IPS-18a (cell line): ENCODE data around the gene ACAP3.

Experiments
- H3K27ac ChIP-seq: one replicate; pipeline ENCODE4 v1.5.1; 2013; ENCODE audit warnings: low read length
- H3K27me3 ChIP-seq: one replicate; pipeline ENCODE4 v1.6.1; 2013; ENCODE audit warnings: mild to moderate bottlenecking, low read length; ENCODE audit not compliant: control insufficient read depth, insufficient read depth
- H3K36me3 ChIP-seq: one replicate; pipeline ENCODE4 v1.6.1; 2013; ENCODE audit warnings: low read depth, low read length; ENCODE audit not compliant: control insufficient read depth
- H3K4me1 ChIP-seq: one replicate; pipeline ENCODE4 v1.6.1; 2013; ENCODE audit warnings: low read depth, low read length; ENCODE audit not compliant: control insufficient read depth
- H3K4me3 ChIP-seq: one replicate; pipeline ENCODE4 v1.5.1; 2013; ENCODE audit warnings: low read length
- H3K9ac ChIP-seq: one replicate; pipeline ENCODE4 v1.6.1; 2013; ENCODE audit warnings: mild to moderate bottlenecking, low read length, moderate library complexity
- H3K9me3 ChIP-seq: one replicate; pipeline ENCODE4 v1.6.1; 2013; ENCODE audit warnings: low read depth, low read length; ENCODE audit not compliant: control insufficient read depth

Gene ACAP3

GRCh38 chr1:1332774-1333480 lies 25.2 kb upstream of the ACAP3 start:
- Histone ChIP-seq H3K9ac (no peak overlapping the region), H3K36me3 (no peaks in the 10 kb centered on the region), H3K9me3 (no peaks in the 10 kb centered on the region), H3K4me3 (no peak overlapping the region), H3K27me3 (no peaks in the 10 kb centered on the region), H3K4me1 (no peaks in the 10 kb centered on the region), H3K27ac (no peak overlapping the region)

GRCh38 chr1:1332031-1332755 lies 24.5 kb upstream of the ACAP3 start:
- no peaks in the 10 kb centered on the region for H3K36me3 ChIP-seq
- H3K27ac ChIP-seq: no peak overlapping the region
- H3K9ac ChIP-seq: no peak overlapping the region
- H3K4me3 ChIP-seq: no peak overlapping the region
- H3K27me3 ChIP-seq: no peaks in the 10 kb centered on the region
- H3K9me3 ChIP-seq: no peaks in the 10 kb centered on the region
- no peaks in the 10 kb centered on the region for H3K4me1 ChIP-seq

- no peak within 1 kb of the TSS for H3K9ac ChIP-seq
- no peak within 1 kb of the TSS for H3K4me3 ChIP-seq
- H3K36me3 ChIP-seq: no peaks in the 10 kb centered on the region
- H3K27ac ChIP-seq: no peak within 1 kb of the TSS
- H3K4me1 ChIP-seq: no peaks in the 10 kb centered on the region
- no peaks in the 10 kb centered on the region for H3K27me3 ChIP-seq
- H3K9me3 ChIP-seq: no peaks in the 10 kb centered on the region
Measured at GRCh38 chr1:1331068-1331965, 23.6 kb upstream of the ACAP3 start, which contains the start of gene TAS1R3. Gene TAS1R3 (plus strand): TSS chr1:1331280. CDS start chr1:1331346, 66 bp downstream.

DNA sequence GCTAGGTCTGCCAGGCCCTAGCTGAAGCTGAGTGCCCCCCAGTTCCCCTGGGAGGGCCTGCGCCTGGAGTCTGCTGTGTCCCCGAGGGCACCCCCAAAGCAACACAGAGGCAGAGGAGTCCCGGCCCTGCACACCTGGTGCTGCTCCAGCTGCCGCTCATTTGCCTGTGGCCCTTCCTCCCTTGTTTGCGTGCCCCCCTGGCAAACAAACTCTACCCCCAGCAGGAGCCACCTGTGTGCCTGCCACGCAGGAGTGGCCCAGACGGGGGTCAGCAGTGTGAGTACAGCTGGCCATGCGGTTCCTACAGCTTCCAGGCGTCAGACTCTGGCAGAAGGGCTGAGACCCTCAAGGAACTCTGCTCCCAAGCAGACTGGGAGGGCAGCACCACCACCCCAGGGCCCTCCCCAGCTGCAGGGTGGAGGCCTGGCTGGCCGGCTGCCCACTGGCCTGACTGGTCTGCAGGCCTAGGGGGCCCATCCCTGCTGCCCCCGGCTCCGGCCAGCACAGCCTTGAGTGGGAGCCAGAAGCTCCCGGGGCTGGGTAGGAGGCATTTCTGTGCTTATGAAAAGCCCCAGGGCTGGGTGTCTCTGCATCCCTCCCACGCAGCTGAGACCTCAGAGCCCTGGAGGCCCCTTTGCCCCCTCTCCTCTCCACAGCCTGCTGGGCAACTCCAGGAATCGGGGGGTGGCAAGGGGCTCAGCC lies 22.8 kb upstream of the ACAP3 start:
- H3K27me3 ChIP-seq: no peaks in the 10 kb centered on the region
- no peaks in the 10 kb centered on the region for H3K9me3 ChIP-seq
- H3K9ac ChIP-seq: no peak overlapping the region
- H3K27ac ChIP-seq: no peak overlapping the region
- H3K4me1 ChIP-seq: no peaks in the 10 kb centered on the region
- no peak overlapping the region for H3K4me3 ChIP-seq
- H3K36me3 ChIP-seq: no peaks in the 10 kb centered on the region

DNA sequence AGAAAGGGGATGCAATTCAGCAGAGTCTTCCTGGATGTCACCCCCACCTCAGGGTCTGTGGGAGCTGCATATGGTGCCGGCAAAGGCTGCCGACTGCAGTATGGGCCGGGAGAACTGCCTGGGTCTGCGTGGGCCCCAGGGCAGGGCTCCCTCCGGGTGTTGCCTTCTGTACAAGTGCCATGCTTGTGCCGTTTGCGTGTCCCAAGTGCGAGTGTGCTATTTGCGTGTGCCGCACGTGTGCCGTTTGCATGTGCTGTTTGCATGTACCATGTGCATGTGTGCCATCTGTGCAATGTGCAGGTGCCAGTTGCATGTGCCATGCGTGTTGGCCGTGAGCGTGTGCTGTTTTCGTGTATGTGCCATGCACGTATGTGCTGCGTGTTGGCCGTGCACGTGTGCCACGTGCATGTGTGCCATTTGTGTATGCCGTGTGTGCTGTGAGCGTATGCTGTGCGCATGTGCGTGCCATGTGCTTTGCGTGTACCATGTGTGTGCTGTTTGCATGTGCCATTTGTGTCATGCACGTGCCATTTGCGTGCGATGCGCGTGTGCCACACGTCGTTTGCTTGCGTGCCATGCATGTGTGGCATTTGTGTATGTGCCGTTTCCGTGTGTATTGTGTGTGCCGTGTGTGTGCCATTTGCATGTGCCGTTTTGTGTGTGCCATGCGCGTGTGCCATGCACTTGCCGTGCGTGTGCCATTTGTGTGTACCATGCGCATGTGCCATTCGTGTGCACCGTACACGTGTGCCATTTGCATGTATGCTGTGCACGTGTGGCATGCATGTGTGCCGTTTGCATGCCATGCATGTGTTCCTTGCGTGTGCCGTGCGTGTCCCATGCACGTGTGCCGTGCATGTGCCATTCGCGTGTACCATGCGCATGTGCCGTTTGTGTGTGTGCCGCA lies 21.8 kb upstream of the ACAP3 start:
- Histone ChIP-seq H3K9me3 (no peaks in the 10 kb centered on the region), H3K4me1 (no peaks in the 10 kb centered on the region), H3K4me3 (no peak overlapping the region), H3K36me3 (no peaks in the 10 kb centered on the region), H3K27ac (no peak overlapping the region), H3K9ac (no peak overlapping the region), H3K27me3 (no peaks in the 10 kb centered on the region)

- no peak overlapping the region for H3K9ac ChIP-seq
- H3K4me1 ChIP-seq: no peaks in the 10 kb centered on the region
- H3K27me3 ChIP-seq: no peaks in the 10 kb centered on the region
- H3K36me3 ChIP-seq: no peaks in the 10 kb centered on the region
- no peak overlapping the region for H3K4me3 ChIP-seq
- no peaks in the 10 kb centered on the region for H3K9me3 ChIP-seq
- H3K27ac ChIP-seq: no peak overlapping the region
Measured at GRCh38 chr1:1328254-1328653, 20.5 kb upstream of the ACAP3 start.

- Histone ChIP-seq H3K4me1 (no peaks in the 10 kb centered on the region), H3K9ac (no peak overlapping the region), H3K36me3 (no peaks in the 10 kb centered on the region), H3K27ac (no peak overlapping the region), H3K4me3 (no peak overlapping the region), H3K27me3 (no peaks in the 10 kb centered on the region), H3K9me3 (no peaks in the 10 kb centered on the region)
Measured at GRCh38 chr1:1327291-1327690, 19.6 kb upstream of the ACAP3 start.

DNA sequence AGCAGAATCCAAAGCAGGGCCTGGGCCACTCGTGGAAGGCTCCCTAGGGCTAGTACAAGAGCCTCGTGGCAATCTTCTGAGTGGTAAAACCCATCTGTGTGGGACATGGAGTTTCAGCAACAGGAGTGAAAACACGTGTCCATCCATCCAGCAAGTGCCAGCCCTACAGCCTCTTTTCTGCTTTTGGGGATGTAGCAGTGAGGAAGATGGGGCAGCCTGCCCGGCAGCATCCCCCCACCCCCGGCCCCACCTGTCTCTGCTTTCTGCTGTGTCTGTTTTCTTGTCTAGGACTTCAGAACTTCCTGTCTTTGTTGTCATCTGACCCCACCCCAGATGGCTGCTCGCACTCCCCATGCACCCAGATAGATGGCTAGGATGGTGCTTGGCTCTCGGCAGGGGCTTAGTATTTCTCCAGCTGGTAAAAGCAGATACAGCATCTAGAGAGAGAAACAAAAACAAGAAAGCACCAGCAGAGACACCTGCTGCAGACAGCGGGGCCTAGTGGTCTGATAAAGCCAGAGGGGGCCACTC lies 18.4 kb upstream of the ACAP3 start:
- no peak overlapping the region for H3K4me3 ChIP-seq
- H3K27me3 ChIP-seq: no peaks in the 10 kb centered on the region
- H3K36me3 ChIP-seq: no peaks in the 10 kb centered on the region
- no peaks in the 10 kb centered on the region for H3K9me3 ChIP-seq
- no peak overlapping the region for H3K27ac ChIP-seq
- no peaks in the 10 kb centered on the region for H3K4me1 ChIP-seq
- H3K9ac ChIP-seq: no peak overlapping the region

DNA sequence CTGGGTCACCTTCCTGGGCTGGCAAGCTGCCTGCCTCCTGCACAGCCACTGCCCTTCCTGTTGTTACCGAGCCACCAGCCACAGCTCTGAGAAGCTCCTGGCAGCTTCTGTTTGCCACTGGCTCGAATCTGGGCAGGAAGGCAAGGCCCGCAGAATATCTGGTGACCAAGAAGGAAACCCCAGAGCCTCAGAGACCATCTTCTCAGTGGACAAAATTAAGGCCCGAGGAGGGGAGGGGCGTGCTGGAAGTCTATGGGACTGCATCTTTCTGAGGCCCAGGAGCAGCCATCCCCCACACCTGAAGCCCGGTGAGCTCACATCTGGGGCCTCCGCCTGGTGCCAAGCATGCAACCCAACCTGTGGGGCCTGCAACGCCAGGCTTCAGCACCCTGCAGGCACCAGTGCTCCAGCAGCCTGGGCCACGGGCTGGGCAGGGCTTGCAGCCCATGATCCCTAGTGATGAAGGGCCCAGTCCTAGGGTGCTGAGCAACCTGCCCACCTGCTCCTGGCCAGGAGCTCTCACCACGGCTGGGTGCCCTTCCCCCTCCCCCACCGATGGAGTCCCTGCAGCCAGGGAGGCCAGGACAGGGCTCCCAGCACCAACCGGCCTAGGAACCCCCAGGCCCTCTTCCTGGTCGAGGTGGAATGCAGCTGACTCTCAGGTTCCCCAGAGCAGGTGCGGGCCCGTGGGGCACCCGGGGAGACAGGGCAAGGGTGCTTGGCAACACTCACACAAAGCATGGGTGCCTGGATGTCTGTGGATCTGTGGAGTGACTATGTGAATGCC lies 17.8 kb upstream of the ACAP3 start:
- Histone ChIP-seq H3K27me3 (no peaks in the 10 kb centered on the region), H3K36me3 (no peaks in the 10 kb centered on the region), H3K4me1 (no peaks in the 10 kb centered on the region), H3K9me3 (no peaks in the 10 kb centered on the region), H3K27ac (no peak overlapping the region), H3K9ac (peak overlapping the region; percentile 66), H3K4me3 (peak overlapping the region; percentile 74)
